Measurements from ENCODE around the gene TREH. TPM values are rescaled to one million over a fixed set of nuclear protein-coding genes. Genes with fewer than 3 reads are reported as not detected.

Gene TREH
- total and polyA plus RNA-seq, 2 of the 8 experiments (the other 6 are each of a cell fraction or from before 2014, with no cell fraction given): 0.03 TPM; not detected in 1

- peaks cover 0 to 19% (median 11%) of the 10 kb centered on the region in 4 experiments; a peak in 6 of 7 replicates for H3K4me1 ChIP-seq (replicated peaks in 1 of 4; ENCODE audit: control insufficient read depth in 3 of 4, insufficient read depth in 4 of 4, low read length in 3 of 4)
- CTCF ChIA-PET (ENCODE audit: partially characterized antibody): interaction anchor here (0.6 to 11.0 kb wide), 15 partner anchors 9 to 935 kb away, joined by 3 to 102 read pairs (median 7); partner anchors contain the start of gene TREH
- H3K79me1 ChIP-seq (ENCODE audit: low read depth, low read length): no peaks in the 10 kb centered on the region
- H2BK5ac ChIP-seq (ENCODE audit: low read depth, low read length): no peak overlapping the region
- H3K18ac ChIP-seq (ENCODE audit: extremely low read depth, low read length): no peak overlapping the region
- WGBS, 2 experiments (ENCODE audit: extremely low coverage in 1 of 2, insufficient coverage in 1 of 2, insufficient read length in 1 of 2, insufficient replicate concordance in 2 of 2, low coverage in 1 of 2, low lambda C conversion rate in 2 of 2, missing lambda C conversion rate in 1 of 2): 96% methylated on average over 5 of the region's 5 CpGs; no CpG with 5 or more reads in 1 of the 2 experiments
- no peak overlapping the region for H2BK20ac ChIP-seq (ENCODE audit: low read length)
- no peak overlapping the region for H3K4me3 ChIP-seq (ENCODE audit: extremely low read depth in 1 of 4, insufficient read depth in 2 of 4, low read depth in 3 of 4, low read length in 4 of 4)
- H3K56ac ChIP-seq (replicated peaks; ENCODE audit: insufficient read length, low read depth, low read length): no peak overlapping the region
- no peak overlapping the region for H4K91ac ChIP-seq (replicated peaks; ENCODE audit: insufficient read length, low read length)
- no peaks in the 10 kb centered on the region for H3K36me3 ChIP-seq (ENCODE audit: control insufficient read depth in 2 of 4, insufficient read depth in 4 of 4, low read length in 3 of 4)
- no peak overlapping the region for H3K4ac ChIP-seq (replicated peaks; ENCODE audit: insufficient read length, low read depth, low read length)
- H3K14ac ChIP-seq (ENCODE audit: insufficient read length): no peak overlapping the region
- no peak overlapping the region for H2AFZ ChIP-seq (ENCODE audit: low read length)
- no peaks in the 10 kb centered on the region for H3K9me3 ChIP-seq (ENCODE audit: insufficient read depth in 2 of 2, low read depth in 1 of 2, low read length in 1 of 2)
- no peak overlapping the region for H2AK5ac ChIP-seq (ENCODE audit: low read depth, low read length)
- no peak overlapping the region for H4K5ac ChIP-seq (ENCODE audit: insufficient read length, low read depth, low read length)
- no peaks in the 10 kb centered on the region for H3K23me2 ChIP-seq (ENCODE audit: low read depth, low read length)
- DNase-seq (ENCODE audit: low read depth in 1 of 2, low spot score in 2 of 2) (no peak), FAIRE-seq (no peak)
- no peaks in the 10 kb centered on the region for H3K27me3 ChIP-seq (replicated peaks in 1 of 4; ENCODE audit: control insufficient read depth in 3 of 4, extremely low read depth in 1 of 4, insufficient read depth in 3 of 4, low read length in 3 of 4)
- peak overlapping the region; percentile 31 for H2BK15ac ChIP-seq (ENCODE audit: low read length)
- H2BK120ac ChIP-seq (replicated peaks; ENCODE audit: low read depth, low read length): no peak overlapping the region
- POLR2A ChIA-PET (ENCODE audit: partially characterized antibody): interaction anchor here (0.5 to 4.9 kb wide), 11 partner anchors 16 to 133 kb away, joined by 3 to 36 read pairs (median 3); partner anchors contain the start of gene DDX6
- H4K8ac ChIP-seq (ENCODE audit: extremely low read depth, insufficient read depth, low read length): no peak overlapping the region
- no peaks in the 10 kb centered on the region for H3K79me2 ChIP-seq (ENCODE audit: control insufficient read depth in 1 of 2, insufficient read depth in 2 of 2, low read length in 2 of 2)
- H2BK12ac ChIP-seq (ENCODE audit: low read depth, low read length): no peak overlapping the region
- H3K9ac ChIP-seq (replicated peaks in 1 of 4; ENCODE audit: extremely low read depth in 1 of 4, low read depth in 3 of 4, low read length in 3 of 4): no peak overlapping the region
- no peaks in the 10 kb centered on the region for H4K20me1 ChIP-seq (replicated peaks in 1 of 2; ENCODE audit: control insufficient read depth in 1 of 2, insufficient read depth in 2 of 2, low read length in 2 of 2)
- H3K27ac ChIP-seq (ENCODE audit: low read depth, low read length): no peak overlapping the region
- no peak overlapping the region for H3K23ac ChIP-seq (ENCODE audit: insufficient read length)
- H3K4me2 ChIP-seq (ENCODE audit: insufficient read depth in 1 of 2, low read depth in 2 of 2, low read length in 2 of 2): no peak overlapping the region
- no peak for TF ChIP-seq RFX5 (IDR thresholded peaks at IDR 0.05; ENCODE audit: borderline replicate concordance, low read depth, low read length)
- TF ChIP-seq TAF7 (optimal IDR thresholded peaks at IDR 0.05; ENCODE audit: borderline replicate concordance, low read depth, low read length): no peak
- TF ChIP-seq RXRA (IDR thresholded peaks at IDR 0.05; ENCODE audit: insufficient read depth, low read depth, low read length): no peak
These were observed 8.5 kb upstream of the TREH start for GRCh38 chr11:118687906-118688305.
